ENCODE measurements around the gene ADGRA1.

DNA sequence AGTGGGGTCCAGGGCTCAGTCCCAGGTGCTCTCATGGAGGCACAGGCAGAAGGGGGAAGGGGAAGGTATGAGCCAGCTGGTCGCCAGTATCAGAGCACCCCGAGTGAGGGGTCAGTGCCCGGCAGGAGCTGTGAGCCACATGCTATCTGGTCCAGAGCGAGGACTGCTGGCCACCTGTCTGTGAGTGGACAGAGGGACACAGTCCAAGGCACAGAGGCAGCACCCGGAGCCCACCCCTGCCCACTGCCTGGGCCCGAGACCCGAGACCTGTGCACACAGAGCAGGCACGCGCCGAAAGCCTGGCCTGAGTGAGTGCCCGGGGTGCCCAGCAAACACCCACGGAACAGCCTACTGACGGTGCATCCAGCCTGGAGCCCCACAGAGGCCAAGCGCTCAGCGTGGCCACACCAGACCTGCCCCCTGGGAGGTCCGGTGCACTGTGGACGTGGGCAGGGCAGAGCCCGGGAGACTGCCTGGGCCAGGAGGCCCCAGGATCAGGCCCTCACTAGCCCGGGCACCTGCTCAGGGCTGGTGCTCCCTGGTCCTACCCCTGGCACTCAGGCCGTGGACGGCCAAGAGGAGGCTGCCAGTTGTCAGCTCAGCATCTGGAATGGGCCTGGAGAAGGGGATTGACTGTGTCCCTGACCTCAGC is 29.4 kb downstream of the ADGRA1 start:
- TF ChIP-seq, protein P1, sequence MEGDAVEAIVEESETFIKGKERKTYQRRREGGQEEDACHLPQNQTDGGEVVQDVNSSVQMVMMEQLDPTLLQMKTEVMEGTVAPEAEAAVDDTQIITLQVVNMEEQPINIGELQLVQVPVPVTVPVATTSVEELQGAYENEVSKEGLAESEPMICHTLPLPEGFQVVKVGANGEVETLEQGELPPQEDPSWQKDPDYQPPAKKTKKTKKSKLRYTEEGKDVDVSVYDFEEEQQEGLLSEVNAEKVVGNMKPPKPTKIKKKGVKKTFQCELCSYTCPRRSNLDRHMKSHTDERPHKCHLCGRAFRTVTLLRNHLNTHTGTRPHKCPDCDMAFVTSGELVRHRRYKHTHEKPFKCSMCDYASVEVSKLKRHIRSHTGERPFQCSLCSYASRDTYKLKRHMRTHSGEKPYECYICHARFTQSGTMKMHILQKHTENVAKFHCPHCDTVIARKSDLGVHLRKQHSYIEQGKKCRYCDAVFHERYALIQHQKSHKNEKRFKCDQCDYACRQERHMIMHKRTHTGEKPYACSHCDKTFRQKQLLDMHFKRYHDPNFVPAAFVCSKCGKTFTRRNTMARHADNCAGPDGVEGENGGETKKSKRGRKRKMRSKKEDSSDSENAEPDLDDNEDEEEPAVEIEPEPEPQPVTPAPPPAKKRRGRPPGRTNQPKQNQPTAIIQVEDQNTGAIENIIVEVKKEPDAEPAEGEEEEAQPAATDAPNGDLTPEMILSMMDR (conservative IDR thresholded peaks at IDR 0.05; ENCODE audit: low read length), result no peak
- no peak for TF ChIP-seq EZH2phosphoT487 (IDR thresholded peaks at IDR 0.05; ENCODE audit: borderline replicate concordance)
